CD4-positive, CD25-positive, alpha-beta regulatory T cell (primary cell): ENCODE measurements around the gene CCDC146. TPM values are rescaled to one million over a fixed set of nuclear protein-coding genes. Genes with fewer than 3 reads are reported as not detected.

Experiments
- ATAC-seq, 2 donors: fragments of 150-1000 bp; cut with Tn5 transposase; one replicate each; pipeline ENCODE4 v1.10.0; 2021; ENCODE audit warnings: low read depth in 2 of 2, moderate number of reproducible peaks in 2 of 2, moderate library complexity in 1 of 2
- DNase-seq, 3 donors: peaks; one replicate each; pipeline versions ENCODE4 v3.0.0 to v3.0.0-alpha.2; 2012 to 2022; ENCODE audit warnings: mixed read lengths in 1 of 3
- H3K27ac ChIP-seq: one replicate; pipeline ENCODE4 v1.7.0; 2013; ENCODE audit warnings: mild to moderate bottlenecking, low read length; ENCODE audit not compliant: insufficient read depth, poor library complexity, severe bottlenecking
- H3K27me3 ChIP-seq: one replicate; pipeline ENCODE4 v1.7.0; 2013; ENCODE audit warnings: low read length; ENCODE audit not compliant: control insufficient read depth, insufficient read depth
- H3K36me3 ChIP-seq: one replicate; pipeline ENCODE4 v1.7.0; 2013; ENCODE audit warnings: mild to moderate bottlenecking, low read length, moderate library complexity; ENCODE audit not compliant: control insufficient read depth, insufficient read depth
- H3K4me1 ChIP-seq: 2 replicates; pipeline ENCODE4 v1.7.0; 2013; ENCODE audit warnings: mild to moderate bottlenecking, low read length; ENCODE audit not compliant: insufficient read depth, control insufficient read depth, poor library complexity, severe bottlenecking
- H3K4me3 ChIP-seq: one replicate; pipeline ENCODE4 v1.7.0; 2013; ENCODE audit warnings: low read depth, mild to moderate bottlenecking, low read length, moderate library complexity
- H3K9me3 ChIP-seq, 2 experiments: 1 replicate in 1 of 2; 2 replicates in 1 of 2; pipeline ENCODE4 v1.7.0; 2013; ENCODE audit warnings: low read length in 2 of 2, mild to moderate bottlenecking in 1 of 2, moderate library complexity in 1 of 2; ENCODE audit not compliant: control insufficient read depth in 2 of 2
- H3K27ac Mint-ChIP-seq, 3 donors: one replicate each; pipeline ENCODE4 v1.8.0; 2020 to 2022; ENCODE audit warnings: mild to moderate bottlenecking in 3 of 3, mixed read lengths in 3 of 3, moderate library complexity in 2 of 3
- H3K27me3 Mint-ChIP-seq: one replicate; pipeline ENCODE4 v1.8.0; 2022; ENCODE audit warnings: mild to moderate bottlenecking, mixed read lengths
- H3K36me3 Mint-ChIP-seq: one replicate; pipeline ENCODE4 v1.8.0; 2020; ENCODE audit warnings: mixed read lengths
- H3K4me1 Mint-ChIP-seq, 4 donors: one replicate each; pipeline ENCODE4 v1.8.0; 2020 to 2022; ENCODE audit warnings: mixed read lengths in 4 of 4, mild to moderate bottlenecking in 1 of 4
- H3K4me3 Mint-ChIP-seq, 4 donors: one replicate each; pipeline ENCODE4 v1.8.0; 2020 to 2022; ENCODE audit warnings: mild to moderate bottlenecking in 4 of 4, mixed read lengths in 4 of 4, moderate library complexity in 3 of 4
- H3K9me3 Mint-ChIP-seq, 7 donors: one replicate each; pipeline ENCODE4 v1.8.0; 2020 to 2022; ENCODE audit warnings: mixed read lengths in 7 of 7, mild to moderate bottlenecking in 3 of 7, moderate library complexity in 2 of 7
- polyA plus RNA-seq, 4 donors: library from polyadenylated mRNA; unstranded; fragments of 300-500 nt; fragmentation: Illumina TruSeq; gene quantifications; one replicate each; pipeline ENCODE4 v1.2.3, GENCODE V29; 2021
- total RNA-seq: library from RNA; stranded (reverse); gene quantifications from one replicate; pipeline ENCODE4 v1.2.3, GENCODE V29; 2022

CCDC146 gene
- total and polyA plus RNA-seq, 5 donors from 2014 or later, result 1.4 to 20.1 (median 2.9) TPM

GRCh38 chr7:77188731-77189437 is 66.5 kb downstream of the CCDC146 start:
- Mint-ChIP-seq H3K4me1 (peaks cover 4 to 18% (median 10%) of the 10 kb centered on the region in 4 donors), H3K9me3 (peaks cover 0 to 3% (median 0%) of the 10 kb centered on the region in 7 donors), H3K36me3 (no peaks in the 10 kb centered on the region), H3K4me3 (no peak overlapping the region), H3K27ac (peak overlapping the region in 2 of 3 donors; percentile 13 to 58), H3K27me3 (no peaks in the 10 kb centered on the region)
- Histone ChIP-seq H3K4me3 (no peak overlapping the region), H3K36me3 (no peaks in the 10 kb centered on the region), H3K27me3 (no peaks in the 10 kb centered on the region), H3K9me3 (no peaks in the 10 kb centered on the region), H3K27ac (no peak overlapping the region), H3K4me1 (peaks cover 8% of the 10 kb centered on the region)
- ATAC-seq (no peak), DNase-seq (no peak)

DNA sequence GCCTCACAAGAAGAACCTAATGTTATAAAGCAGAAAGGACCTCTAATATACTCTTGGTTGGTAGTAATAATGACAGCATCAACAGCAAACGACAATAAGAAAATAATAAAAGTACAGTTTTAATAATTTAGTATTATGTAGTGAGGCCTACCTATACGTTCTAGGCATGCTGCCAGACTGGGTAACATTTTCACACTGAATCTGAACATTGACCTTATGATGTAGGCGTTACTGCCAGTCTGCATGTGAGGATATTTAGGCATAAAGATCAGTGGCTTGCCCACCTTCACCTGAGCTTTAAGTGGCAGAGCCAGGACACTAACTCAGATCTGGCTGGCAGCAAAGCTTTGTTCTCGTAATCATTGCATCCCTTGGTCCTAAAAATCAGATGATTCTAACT is 74.7 kb downstream of the CCDC146 start:
- H3K9me3 ChIP-seq, result no peaks in the 10 kb centered on the region
- H3K9me3 Mint-ChIP-seq, result no peaks in the 10 kb centered on the region
- peaks cover 4% of the 10 kb centered on the region for H3K36me3 Mint-ChIP-seq
- H3K27me3 ChIP-seq, result no peaks in the 10 kb centered on the region
- no peaks in the 10 kb centered on the region for H3K36me3 ChIP-seq
- no peaks in the 10 kb centered on the region for H3K27me3 Mint-ChIP-seq
- H3K4me3 Mint-ChIP-seq, result peak overlapping the region; percentile 84 to 98 (median 91)
- peaks cover 6 to 70% (median 45%) of the 10 kb centered on the region in 4 donors for H3K4me1 Mint-ChIP-seq
- H3K27ac Mint-ChIP-seq, result peak overlapping the region; percentile 88 to 90 (median 89)
- H3K4me1 ChIP-seq, result peaks cover 53% of the 10 kb centered on the region
- DNase-seq (no peak), ATAC-seq (no peak)
- H3K4me3 ChIP-seq, result peak overlapping the region; percentile 91
- peak overlapping the region; percentile 51 for H3K27ac ChIP-seq

GRCh38 chr7:77199013-77199966 is 76.9 kb downstream of the CCDC146 start, which contains the start of gene FGL2:
Gene FGL2 (minus strand): TSS chr7:77199819. CDS start chr7:77199793, 26 bp downstream.
- H3K4me1 Mint-ChIP-seq, result peaks cover 11 to 63% (median 40%) of the 10 kb centered on the region in 4 donors
- no peaks in the 10 kb centered on the region for H3K27me3 ChIP-seq
- peak; percentile 76 for ATAC-seq
- H3K36me3 Mint-ChIP-seq, result peaks cover 4% of the 10 kb centered on the region
- peaks cover 48% of the 10 kb centered on the region for H3K4me1 ChIP-seq
- H3K27ac ChIP-seq, result peak within 1 kb of the TSS; percentile 72
- H3K9me3 Mint-ChIP-seq, result no peaks in the 10 kb centered on the region
- no peaks in the 10 kb centered on the region for H3K36me3 ChIP-seq
- H3K9me3 ChIP-seq, result no peaks in the 10 kb centered on the region
- H3K4me3 ChIP-seq, result peak within 1 kb of the TSS; percentile 91
- peak within 1 kb of the TSS; percentile 87 to 98 (median 93) for H3K27ac Mint-ChIP-seq
- peak; percentile 22 to 69 (median 41) for DNase-seq
- no peaks in the 10 kb centered on the region for H3K27me3 Mint-ChIP-seq
- H3K4me3 Mint-ChIP-seq, result peak within 1 kb of the TSS; percentile 84 to 98 (median 91)

- DNase-seq, result no peak
- H3K27me3 ChIP-seq, result no peaks in the 10 kb centered on the region
- no peaks in the 10 kb centered on the region for H3K36me3 ChIP-seq
- Mint-ChIP-seq H3K27me3 (no peaks in the 10 kb centered on the region), H3K4me1 (peaks cover 11 to 56% (median 39%) of the 10 kb centered on the region in 4 donors), H3K36me3 (peaks cover 4% of the 10 kb centered on the region), H3K9me3 (no peaks in the 10 kb centered on the region), H3K4me3 (peak overlapping the region; percentile 84 to 98 (median 91)), H3K27ac (peak overlapping the region; percentile 85 to 98 (median 87))
- ATAC-seq, result no peak
- H3K4me3 ChIP-seq, result peak overlapping the region; percentile 91
- peaks cover 39% of the 10 kb centered on the region for H3K4me1 ChIP-seq
- peak overlapping the region; percentile 72 for H3K27ac ChIP-seq
- H3K9me3 ChIP-seq, result no peaks in the 10 kb centered on the region
Observed at GRCh38 chr7:77200542-77200941, 78.1 kb downstream of the CCDC146 start.

DNA sequence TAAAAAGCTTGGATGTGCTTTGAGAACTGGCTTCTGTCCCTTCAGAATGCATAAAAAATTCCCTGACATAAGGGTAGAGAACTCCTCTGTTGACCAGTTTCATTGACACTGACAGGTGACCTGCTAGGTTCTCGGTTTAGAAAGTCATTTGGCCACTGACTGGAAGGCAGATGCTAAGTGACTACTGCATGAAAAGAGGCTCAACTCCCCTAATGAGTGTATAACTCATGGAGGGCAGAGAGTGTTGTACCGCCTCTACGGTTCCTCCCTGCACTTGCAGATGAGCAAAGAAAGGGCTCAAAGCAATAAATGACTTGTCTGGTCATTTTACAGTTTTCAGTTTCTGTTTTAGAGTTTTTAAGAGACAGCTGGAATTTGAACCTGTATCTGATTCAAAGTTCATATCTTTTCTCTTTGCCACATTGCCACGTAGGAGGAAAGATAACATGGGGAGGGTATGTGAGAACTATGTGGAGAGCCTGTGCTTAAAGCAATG is 80.1 kb downstream of the CCDC146 start:
- Histone ChIP-seq H3K4me1 (peaks cover 29% of the 10 kb centered on the region), H3K9me3 (no peaks in the 10 kb centered on the region), H3K4me3 (peak overlapping the region; percentile 7), H3K27ac (no peak overlapping the region), H3K27me3 (no peaks in the 10 kb centered on the region), H3K36me3 (no peaks in the 10 kb centered on the region)
- Mint-ChIP-seq H3K9me3 (no peaks in the 10 kb centered on the region), H3K4me3 (peak overlapping the region in 1 of 4 donors; percentile 22), H3K36me3 (no peaks in the 10 kb centered on the region), H3K27me3 (no peaks in the 10 kb centered on the region), H3K27ac (peak overlapping the region; percentile 18 to 27 (median 20)), H3K4me1 (peaks cover 11 to 43% (median 27%) of the 10 kb centered on the region in 4 donors)
- no peak for ATAC-seq
- DNase-seq, result peak in 1 of 3 donors; percentile 21

GRCh38 chr7:77205706-77206105 is 83.3 kb downstream of the CCDC146 start:
- Mint-ChIP-seq H3K9me3 (peaks cover 0 to 22% (median 7%) of the 10 kb centered on the region in 7 donors), H3K36me3 (peaks cover 17% of the 10 kb centered on the region), H3K4me1 (peaks cover 4 to 14% (median 7%) of the 10 kb centered on the region in 4 donors), H3K27ac (no peak overlapping the region), H3K27me3 (peaks cover 4% of the 10 kb centered on the region), H3K4me3 (no peak overlapping the region)
- peaks cover 8% of the 10 kb centered on the region for H3K4me1 ChIP-seq
- H3K27me3 ChIP-seq, result no peaks in the 10 kb centered on the region
- H3K27ac ChIP-seq, result no peak overlapping the region
- H3K9me3 ChIP-seq, result peaks cover 14 to 17% of the 10 kb centered on the region in 2 experiments
- DNase-seq (no peak), ATAC-seq (no peak)
- H3K4me3 ChIP-seq, result no peak overlapping the region
- H3K36me3 ChIP-seq, result no peaks in the 10 kb centered on the region

- no peak overlapping the region for H3K4me3 Mint-ChIP-seq
- H3K27ac ChIP-seq, result no peak overlapping the region
- peaks cover 0 to 2% (median 0%) of the 10 kb centered on the region in 4 donors for H3K4me1 Mint-ChIP-seq
- H3K27me3 Mint-ChIP-seq, result peaks cover 4% of the 10 kb centered on the region
- H3K4me3 ChIP-seq, result no peak overlapping the region
- no peaks in the 10 kb centered on the region for H3K27me3 ChIP-seq
- peaks cover 14 to 17% of the 10 kb centered on the region in 2 experiments for H3K9me3 ChIP-seq
- no peaks in the 10 kb centered on the region for H3K4me1 ChIP-seq
- peaks cover 1 to 22% (median 7%) of the 10 kb centered on the region in 7 donors for H3K9me3 Mint-ChIP-seq
- H3K27ac Mint-ChIP-seq, result no peak overlapping the region
- no peak for ATAC-seq
- H3K36me3 Mint-ChIP-seq, result peaks cover 17% of the 10 kb centered on the region
- no peak for DNase-seq
- no peaks in the 10 kb centered on the region for H3K36me3 ChIP-seq
Observed at GRCh38 chr7:77208416-77208815, 86.0 kb downstream of the CCDC146 start.
